GM15510 (cell line): Measurements from ENCODE around the gene PPARGC1A.

Experiments used
- POLR2A ChIP-seq: IDR thresholded peaks from 3 replicates; pipeline ENCODE4 v1.6.1; 2011; ENCODE audit warnings: borderline replicate concordance; ENCODE audit not compliant: insufficient read length; ENCODE audit errors: extremely low read depth

The PPARGC1A gene

DNA sequence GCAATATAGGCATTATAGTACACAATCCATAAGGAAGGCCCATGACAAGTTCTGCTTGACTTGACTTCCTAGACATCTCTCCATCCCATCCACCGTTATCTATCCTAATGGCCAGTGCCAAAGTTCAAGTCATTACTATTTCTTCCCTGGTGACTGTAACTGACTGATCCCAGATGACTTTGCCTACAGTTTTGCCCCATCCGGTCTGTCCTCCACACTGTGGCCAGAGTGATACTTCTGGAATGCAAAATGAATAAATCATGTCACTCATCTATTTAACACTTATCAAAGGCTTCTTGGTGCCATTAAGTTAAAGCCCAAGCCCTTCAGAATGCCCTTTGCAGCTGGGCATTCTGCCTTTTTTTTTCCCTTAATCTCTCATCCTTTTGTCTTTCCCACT is 130.8 kb downstream of the PPARGC1A start:
- TF ChIP-seq POLR2A, result no peak

DNA sequence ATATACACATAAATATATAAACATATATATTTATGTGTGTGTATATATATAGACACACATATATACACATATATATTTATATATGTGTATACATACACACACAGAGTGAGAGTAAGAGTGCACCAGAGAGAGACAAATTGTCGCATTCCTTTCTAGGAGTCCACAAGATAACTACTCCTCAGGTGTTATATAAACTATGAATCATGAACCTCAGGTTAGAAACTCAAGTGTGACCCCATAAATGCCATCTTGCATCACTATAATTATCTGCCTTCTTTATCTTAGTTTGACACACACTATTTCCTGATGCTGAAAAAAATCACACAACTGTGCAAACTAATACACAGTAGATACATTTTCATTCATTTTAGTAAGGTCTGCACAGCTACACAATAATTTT is 135.2 kb downstream of the PPARGC1A start:
- TF ChIP-seq POLR2A, result no peak

DNA sequence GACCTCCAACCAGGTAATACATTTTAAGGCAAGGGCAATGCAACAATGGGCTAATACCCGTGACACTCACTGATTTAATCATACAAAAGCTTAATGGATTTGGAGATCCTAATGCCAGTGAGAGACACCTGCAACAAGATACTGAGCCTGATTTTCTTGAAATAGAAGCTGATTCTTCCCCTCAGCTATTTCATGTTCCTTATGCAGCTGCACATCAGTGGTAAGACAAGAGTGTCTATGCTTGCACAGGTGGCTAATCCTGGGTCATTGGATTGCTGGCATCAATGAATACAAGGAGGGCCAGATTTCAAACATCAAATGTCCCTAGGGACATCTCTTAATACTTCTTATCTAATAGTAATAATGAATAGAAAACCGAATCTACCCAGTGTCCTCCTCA is 139.7 kb downstream of the PPARGC1A start:
- TF ChIP-seq POLR2A, result no peak

DNA sequence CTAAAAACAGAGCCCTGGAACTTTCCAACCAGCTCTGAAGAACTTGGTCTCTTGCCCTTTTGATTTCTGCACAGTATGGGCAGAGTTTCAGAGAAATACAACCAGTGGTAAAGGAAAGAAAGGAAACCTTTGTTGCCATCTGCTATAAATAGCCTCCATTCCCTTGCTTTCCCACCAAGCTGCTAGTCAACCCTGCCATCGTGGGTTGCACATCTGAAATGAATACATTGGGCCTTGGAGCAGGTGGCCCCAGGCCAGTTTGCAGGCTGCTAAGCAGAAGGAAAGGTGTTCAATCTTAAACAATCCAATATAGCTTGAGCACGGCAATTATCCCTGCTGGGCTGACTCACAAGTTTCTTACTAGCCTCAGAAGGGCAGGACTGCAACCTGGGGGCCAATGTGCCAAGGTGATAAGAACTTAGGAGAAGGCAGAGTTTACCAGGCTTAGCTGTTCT is 142.5 kb downstream of the PPARGC1A start:
- TF ChIP-seq POLR2A, result no peak

DNA sequence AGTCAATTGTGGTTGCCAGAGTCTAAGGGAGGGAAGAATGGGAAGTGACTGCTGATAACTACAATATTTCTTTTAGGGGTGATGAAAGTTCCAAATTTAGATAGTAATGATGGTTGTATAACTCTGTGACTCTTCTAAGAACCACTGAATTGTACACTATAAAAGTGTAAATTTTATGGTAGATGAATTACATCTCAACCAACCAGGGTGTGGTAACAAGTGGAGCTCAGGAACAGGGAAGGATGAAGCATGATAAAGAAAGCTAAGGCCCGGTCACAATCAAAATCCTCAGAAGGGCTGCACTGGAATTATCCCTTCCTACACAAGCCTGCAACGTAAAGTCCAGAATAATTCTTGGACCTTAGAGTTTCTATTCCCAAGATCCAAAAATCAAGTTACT is 143.2 kb downstream of the PPARGC1A start:
- TF ChIP-seq POLR2A, result no peak

DNA sequence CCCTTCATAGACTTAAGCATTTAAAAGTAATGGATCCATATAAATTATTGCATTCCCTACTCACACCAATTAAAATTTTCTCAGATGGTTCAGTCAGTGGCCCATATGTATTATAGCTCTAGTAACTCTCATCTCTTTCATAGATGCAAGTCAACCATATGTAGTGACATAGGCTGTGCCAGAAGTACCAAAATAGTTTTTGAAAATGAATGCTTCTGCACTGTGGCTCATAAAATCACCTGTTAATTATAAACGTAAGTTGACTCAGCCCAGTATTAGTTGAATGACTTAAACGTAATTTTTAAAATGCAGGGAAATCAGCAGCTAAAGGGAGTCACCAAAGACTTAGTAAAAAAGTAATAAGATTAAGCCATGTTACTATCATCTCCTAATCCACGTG is 143.8 kb downstream of the PPARGC1A start:
- TF ChIP-seq POLR2A, result no peak

DNA sequence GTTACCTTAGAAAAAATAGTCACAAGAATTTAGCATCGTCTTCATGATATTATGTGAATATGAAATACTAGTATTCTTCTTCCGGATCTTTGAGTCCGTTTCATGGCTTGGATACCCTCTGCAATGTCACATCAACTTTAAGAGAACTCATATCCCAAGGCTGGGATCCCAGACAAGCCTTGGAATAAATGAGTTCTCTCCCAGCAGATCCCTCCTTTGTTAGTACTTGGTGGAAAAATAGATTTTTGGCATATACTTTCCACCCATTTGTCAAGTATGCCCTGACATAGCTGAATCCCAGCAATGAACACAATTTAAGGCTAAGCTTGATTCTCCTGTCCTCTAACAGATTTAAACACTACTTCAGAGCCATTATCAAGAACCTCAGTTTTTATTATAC is 144.5 kb downstream of the PPARGC1A start:
- TF ChIP-seq POLR2A, result no peak
